NCI-H524 (cell line): ENCODE data around the gene NOL9.
"Not testable (repeated sequence)": the region's sequence is repeated elsewhere in the genome, so short reads cannot be mapped to it uniquely, and the experiment has no call there.

Experiments
- DNase-seq, 2 experiments: peaks; one replicate each; lab custom pipeline; 2025; lab: John Stamatoyannopoulos, UW

The NOL9 gene

GRCh38 chr1:6572653-6573383 is 18.5 kb upstream of the NOL9 start:
- DNase-seq = no peak

DNA sequence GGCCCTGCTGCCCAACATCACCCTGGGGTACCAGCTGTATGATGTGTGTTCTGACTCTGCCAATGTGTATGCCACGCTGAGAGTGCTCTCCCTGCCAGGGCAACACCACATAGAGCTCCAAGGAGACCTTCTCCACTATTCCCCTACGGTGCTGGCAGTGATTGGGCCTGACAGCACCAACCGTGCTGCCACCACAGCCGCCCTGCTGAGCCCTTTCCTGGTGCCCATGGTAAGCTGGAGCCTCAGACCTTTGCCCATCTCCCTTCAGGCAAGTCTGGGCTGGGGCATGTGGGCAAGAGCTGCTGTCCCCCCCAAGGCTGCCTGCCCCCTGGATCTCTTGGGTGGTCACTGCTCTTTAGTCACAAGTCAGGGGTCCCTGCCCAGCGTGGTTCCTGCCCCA is 16.7 kb upstream of the NOL9 start:
- no peak for DNase-seq

- DNase-seq = no peak
Measured at GRCh38 chr1:6570100-6570499, 15.8 kb upstream of the NOL9 start.

GRCh38 chr1:6569033-6569432 is 14.7 kb upstream of the NOL9 start:
- DNase-seq = no peak

DNA sequence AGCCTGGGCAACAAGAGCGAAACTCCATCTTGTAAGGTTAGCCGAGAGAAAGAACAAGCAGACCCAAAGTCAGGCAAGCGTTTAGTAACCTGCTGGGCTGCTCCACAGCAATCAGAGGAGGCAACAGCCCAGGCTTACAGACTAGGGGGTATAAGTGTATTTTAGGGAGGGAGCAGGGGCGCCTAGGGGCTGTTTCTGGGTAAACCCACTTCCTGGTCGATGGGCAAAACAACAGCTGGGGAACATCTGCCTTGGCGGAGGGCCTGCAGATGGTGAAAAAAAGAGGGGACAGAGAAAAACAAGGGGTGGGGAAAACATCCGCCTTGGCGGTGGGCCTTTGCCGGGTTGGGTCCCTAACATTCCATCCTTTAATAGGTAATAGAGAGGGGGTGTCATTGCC is 6.0 kb upstream of the NOL9 start:
- peak in 1 of 2 experiments; percentile 17 for DNase-seq

- not testable (repeated sequence) for DNase-seq
Measured at GRCh38 chr1:6559161-6559560, 4.8 kb upstream of the NOL9 start.

DNA sequence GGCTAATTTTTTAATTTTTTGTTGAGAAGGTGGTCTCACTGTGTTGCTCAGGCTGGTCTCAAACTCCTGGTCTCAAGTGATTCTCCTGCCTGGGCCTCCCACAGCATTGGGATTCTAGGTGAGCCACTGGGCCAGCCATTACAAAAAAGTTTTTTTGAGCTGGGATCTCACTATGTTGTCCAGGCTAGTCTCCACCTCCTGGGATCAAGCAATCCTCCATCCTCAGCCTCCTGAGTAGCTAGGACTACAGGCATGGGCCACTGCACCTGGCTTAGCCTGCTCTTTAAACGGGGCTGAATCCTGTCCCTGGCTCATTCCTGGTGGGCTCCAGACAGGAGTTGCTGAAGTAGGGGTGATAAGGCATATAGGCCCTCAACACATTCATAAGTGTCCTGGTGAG is 3.3 kb upstream of the NOL9 start:
- no peak for DNase-seq

DNA sequence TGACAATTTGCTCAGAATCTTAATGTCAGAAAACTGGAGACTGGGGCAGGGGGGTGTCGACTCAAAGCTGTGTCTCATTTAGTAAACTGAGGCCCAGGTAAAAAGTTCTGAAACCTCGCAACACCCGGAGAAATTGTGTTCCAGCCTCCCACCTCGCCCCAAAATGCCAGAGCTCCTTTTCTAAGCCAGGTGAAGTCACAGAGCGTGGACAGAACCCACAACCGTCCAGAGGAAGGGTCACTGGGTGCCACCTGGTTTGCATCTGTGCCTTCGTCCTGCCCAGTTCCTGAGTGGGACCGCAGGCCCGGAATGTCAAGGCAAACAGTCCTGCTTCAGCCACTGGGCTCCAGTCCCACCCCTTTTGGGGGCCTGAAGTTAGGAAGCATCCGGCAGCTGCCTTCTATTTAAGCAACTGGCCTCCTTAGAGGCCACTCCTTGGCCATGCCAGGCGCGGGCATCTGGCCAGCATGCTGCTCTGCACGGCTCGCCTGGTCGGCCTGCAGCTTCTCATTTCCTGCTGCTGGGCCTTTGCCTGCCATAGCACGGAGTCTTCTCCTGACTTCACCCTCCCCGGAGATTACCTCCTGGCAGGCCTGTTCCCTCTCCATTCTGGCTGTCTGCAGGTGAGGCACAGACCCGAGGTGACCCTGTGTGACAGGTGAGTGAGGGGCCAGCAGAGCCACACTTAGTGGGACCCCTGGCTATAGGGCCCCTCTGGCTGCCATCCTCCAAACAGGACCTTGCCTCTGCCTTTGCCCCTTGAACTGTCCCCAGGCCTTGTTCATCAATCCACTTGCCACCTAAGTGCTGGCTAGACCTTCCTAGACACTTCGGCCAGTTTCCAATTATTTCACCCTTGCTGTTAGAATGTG is 830 bp upstream of the NOL9 start, which contains the start of gene TAS1R1:
Gene TAS1R1 (plus strand): TSS at position 401 of the 872 bp plus-strand sequence. CDS start 67 bp downstream, at position 468.
- DNase-seq = no peak

DNA sequence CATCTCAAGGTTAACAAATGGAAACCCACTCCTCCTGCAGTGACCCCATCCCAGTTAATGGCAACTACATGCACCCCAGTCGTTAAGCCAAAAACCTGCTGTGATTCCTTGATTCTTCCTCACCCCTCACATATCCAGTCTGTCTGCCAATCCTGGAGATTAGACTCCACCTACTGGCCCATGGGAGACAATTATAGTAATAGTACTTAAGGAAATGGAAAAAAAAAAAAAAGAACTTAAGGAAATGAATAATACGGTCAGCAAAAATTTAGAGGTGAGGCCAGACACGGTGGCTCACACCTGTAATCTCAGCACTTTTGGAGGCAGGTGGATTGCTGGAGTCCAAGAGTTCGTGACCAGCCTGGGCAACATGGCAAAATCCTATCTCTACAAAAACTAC is 7.0 kb downstream of the NOL9 start:
- peak; percentile 1 to 15 for DNase-seq

GRCh38 chr1:6546326-6546725 is 8.0 kb downstream of the NOL9 start:
- DNase-seq = no peak

DNA sequence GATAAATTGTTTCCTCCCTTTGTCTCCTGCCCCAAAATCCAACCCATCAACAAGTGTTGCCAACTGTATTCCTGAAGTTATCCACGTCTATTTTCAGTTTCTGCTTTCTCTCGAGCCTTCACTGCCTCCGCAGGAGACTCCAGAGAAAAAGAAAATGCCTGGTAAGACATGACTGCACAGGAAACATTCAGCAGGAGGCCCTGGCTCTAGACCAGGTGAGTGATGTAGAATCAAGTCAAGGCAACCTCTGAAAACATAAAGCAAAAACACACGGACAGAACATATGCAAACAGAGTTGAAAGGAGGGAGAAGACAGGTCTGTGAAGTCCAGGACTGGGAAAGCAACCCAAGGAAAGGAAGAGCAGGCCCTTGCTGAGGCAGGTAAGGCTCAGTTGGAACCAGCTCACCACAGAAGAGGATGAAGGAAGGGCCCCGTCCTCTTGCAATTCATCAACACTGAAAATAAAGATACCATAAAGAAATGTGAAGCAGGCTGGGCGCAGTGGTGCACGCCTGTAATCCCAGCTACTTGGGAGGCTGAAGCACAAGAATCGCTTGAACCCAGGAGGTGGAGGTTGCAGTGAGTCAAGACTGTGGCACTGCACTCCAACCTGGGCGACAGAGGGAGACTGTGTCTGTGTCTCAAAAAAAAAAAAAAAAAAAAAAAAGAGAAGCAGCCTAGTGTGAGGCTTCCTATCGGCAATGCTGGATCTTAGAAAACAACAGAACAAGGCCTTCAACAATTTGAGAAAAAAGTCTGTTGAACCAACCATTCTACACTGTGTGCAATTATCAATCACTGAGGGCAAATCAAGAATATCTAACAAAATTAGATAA is 8.8 kb downstream of the NOL9 start:
- no peak for DNase-seq

- no peak for DNase-seq
Measured at GRCh38 chr1:6544831-6545230, 9.5 kb downstream of the NOL9 start.

DNA sequence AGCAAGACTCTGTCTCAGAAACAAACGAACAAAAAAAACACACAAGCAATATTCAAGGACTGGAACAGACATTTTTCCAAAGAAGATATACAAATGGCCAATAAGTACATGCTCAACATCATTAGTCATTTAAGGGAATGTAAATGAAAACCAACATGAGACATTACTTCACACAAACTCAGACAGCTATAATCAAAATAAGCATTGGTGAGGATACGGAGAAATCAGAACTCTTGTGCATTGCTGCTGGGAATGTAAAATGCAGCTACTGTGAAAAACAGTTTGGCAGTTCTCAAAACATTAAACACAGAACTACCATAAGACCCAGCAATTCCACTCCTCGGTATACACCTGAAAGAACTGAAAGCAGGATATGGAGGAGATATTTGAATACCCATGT is 15.4 kb downstream of the NOL9 start:
- no peak for DNase-seq

- no peak for DNase-seq
Measured at GRCh38 chr1:6536291-6536690, 18.0 kb downstream of the NOL9 start.

GRCh38 chr1:6535214-6535613 is 19.1 kb downstream of the NOL9 start:
- no peak for DNase-seq

DNA sequence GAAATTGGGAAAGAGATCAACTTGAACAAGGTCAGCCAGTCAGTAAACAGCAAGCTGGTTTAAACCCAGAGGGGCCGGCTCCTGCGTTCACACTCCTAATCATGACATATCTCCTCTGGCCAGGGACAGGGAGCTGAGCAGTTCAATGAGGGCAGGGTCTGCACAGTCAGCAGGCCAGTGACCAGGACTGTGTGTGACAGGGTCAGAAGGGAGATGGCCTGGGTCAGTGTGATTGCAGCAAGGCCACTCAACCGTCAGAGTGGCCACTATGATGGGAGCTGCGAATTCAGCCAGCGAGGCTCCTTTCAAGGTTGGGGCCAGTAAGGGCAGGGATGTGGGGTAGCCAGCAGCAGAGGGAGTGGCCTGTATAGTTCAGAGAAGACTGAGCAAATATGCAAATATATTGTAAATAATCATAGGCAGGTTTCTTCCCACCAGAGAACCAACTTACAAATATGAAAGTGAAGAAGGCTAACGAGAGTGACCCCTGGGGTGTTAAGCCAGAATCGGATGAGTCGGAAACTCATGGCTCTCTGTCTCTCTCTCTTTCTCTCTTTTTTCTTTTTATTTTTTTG is 20.0 kb downstream of the NOL9 start:
- no peak for DNase-seq

GRCh38 chr1:6531996-6532395 is 22.3 kb downstream of the NOL9 start:
- DNase-seq = no peak

- no peak for DNase-seq
Measured at GRCh38 chr1:6530504-6531160, 23.7 kb downstream of the NOL9 start.

GRCh38 chr1:6528492-6528891 is 25.8 kb downstream of the NOL9 start:
- DNase-seq = no peak

- no peak for DNase-seq
Measured at GRCh38 chr1:6526316-6526715, 28.0 kb downstream of the NOL9 start.

DNA sequence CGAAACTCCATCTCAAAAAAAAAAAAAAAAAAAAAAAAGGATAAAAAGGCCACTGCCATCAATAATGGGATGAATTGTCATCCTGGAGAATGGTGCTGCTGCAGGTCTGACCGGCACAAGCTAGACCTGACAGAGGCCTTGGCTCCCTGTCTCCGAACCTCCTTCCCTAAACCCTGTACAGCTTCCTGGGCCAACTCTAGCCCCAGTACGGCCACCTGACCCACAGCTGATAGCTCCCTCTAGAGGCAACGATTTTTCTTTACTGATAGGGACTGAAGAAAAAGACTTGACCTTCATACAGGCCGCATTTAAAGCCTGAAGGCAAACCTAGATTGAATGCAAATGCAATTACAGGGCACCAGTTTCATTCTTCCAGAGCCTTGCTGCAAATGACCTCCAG is 30.7 kb downstream of the NOL9 start:
- DNase-seq = peak; percentile 17 to 60
